Measurements from ENCODE around the gene FN1. TPM values are rescaled to one million over a fixed set of nuclear protein-coding genes. Genes with fewer than 3 reads are reported as not detected.
"Not testable (repeated sequence)": the region's sequence is repeated elsewhere in the genome, so short reads cannot be mapped to it uniquely, and the experiment has no call there.

The FN1 gene
- total RNA-seq, 4 donors from 2014 or later, result 272 to 709 (median 375) TPM

- no peaks in the 10 kb centered on the region for H3K9me3 ChIP-seq
- WGBS, 2 donors, result 72 to 82% methylated on average over 4 of the region's 4 CpGs
- H3K4me3 ChIP-seq, result no peak overlapping the region
- no peaks in the 10 kb centered on the region for H3K4me1 ChIP-seq
- DNase-seq (ENCODE audit: low spot score in 2 of 2), result no peak
- H3K27me3 ChIP-seq, result no peaks in the 10 kb centered on the region
- H3K27ac ChIP-seq, result no peak overlapping the region
- no peak for TF ChIP-seq CTCF (IDR thresholded peaks at IDR 0.05)
- no peak for TF ChIP-seq EP300 (IDR thresholded peaks at IDR 0.05)
- TF ChIP-seq POLR2A (IDR thresholded peaks at IDR 0.05), result no peak
- peaks cover 0 to 86% (median 0%) of the 10 kb centered on the region in 3 donors for H3K36me3 ChIP-seq
Observed at GRCh38 chr2:215361211-215361875, 74.5 kb downstream of the FN1 start.

- no peak for DNase-seq (ENCODE audit: low spot score in 2 of 2)
- WGBS, 2 donors, result 85 to 91% methylated on average over 2 of the region's 2 CpGs
- no peak overlapping the region for H3K27ac ChIP-seq
- no peaks in the 10 kb centered on the region for H3K9me3 ChIP-seq
- H3K4me3 ChIP-seq, result no peak overlapping the region
- peaks cover 0 to 79% (median 0%) of the 10 kb centered on the region in 3 donors for H3K36me3 ChIP-seq
- H3K4me1 ChIP-seq, result no peaks in the 10 kb centered on the region
- no peaks in the 10 kb centered on the region for H3K27me3 ChIP-seq
- TF ChIP-seq EP300 (IDR thresholded peaks at IDR 0.05), result no peak
- no peak for TF ChIP-seq CTCF (IDR thresholded peaks at IDR 0.05)
- no peak for TF ChIP-seq POLR2A (IDR thresholded peaks at IDR 0.05)
Observed at GRCh38 chr2:215360596-215360995, 75.3 kb downstream of the FN1 start.

GRCh38 chr2:215360059-215360458 lies 75.8 kb downstream of the FN1 start:
- H3K4me3 ChIP-seq; H3K27me3 ChIP-seq; H3K27ac ChIP-seq; DNase-seq (ENCODE audit: low spot score in 2 of 2); H3K9me3 ChIP-seq; H3K4me1 ChIP-seq: not testable (repeated sequence)
- WGBS, 2 donors, result 96 to 98% methylated on average over 3 of the region's 3 CpGs
- peaks cover 0 to 74% (median 0%) of the 10 kb centered on the region in 3 donors for H3K36me3 ChIP-seq

- WGBS, 2 donors, result 91 to 96% methylated on average over 1 of the region's 1 CpG
- no peak for DNase-seq (ENCODE audit: low spot score in 2 of 2)
- Histone ChIP-seq H3K4me3 (no peak overlapping the region), H3K27ac (no peak overlapping the region), H3K36me3 (peaks cover 0 to 73% (median 0%) of the 10 kb centered on the region in 3 donors), H3K27me3 (no peaks in the 10 kb centered on the region), H3K9me3 (no peaks in the 10 kb centered on the region), H3K4me1 (no peaks in the 10 kb centered on the region)
- TF ChIP-seq EP300 (IDR thresholded peaks at IDR 0.05) (no peak), POLR2A (IDR thresholded peaks at IDR 0.05) (no peak), CTCF (IDR thresholded peaks at IDR 0.05) (no peak)
Observed at GRCh38 chr2:215359576-215359922, 76.3 kb downstream of the FN1 start.

GRCh38 chr2:215358891-215359575 lies 76.8 kb downstream of the FN1 start:
- H3K4me1 ChIP-seq, result no peaks in the 10 kb centered on the region
- no peaks in the 10 kb centered on the region for H3K27me3 ChIP-seq
- peaks cover 0 to 73% (median 0%) of the 10 kb centered on the region in 3 donors for H3K36me3 ChIP-seq
- H3K9me3 ChIP-seq, result no peaks in the 10 kb centered on the region
- no peak overlapping the region for H3K4me3 ChIP-seq
- TF ChIP-seq CTCF (IDR thresholded peaks at IDR 0.05) (no peak), EP300 (IDR thresholded peaks at IDR 0.05) (no peak), POLR2A (IDR thresholded peaks at IDR 0.05) (no peak)
- no peak overlapping the region for H3K27ac ChIP-seq
- no peak for DNase-seq (ENCODE audit: low spot score in 2 of 2)
- 86 to 89% methylated on average over 15 of the region's 15 CpGs for WGBS, 2 donors
